Lower lobe of right lung (tissue), 2 donors: ENCODE data around the gene ENTR1. TPM values are rescaled to one million over a fixed set of nuclear protein-coding genes. Genes with fewer than 3 reads are reported as not detected.
A peak's percentile ranks its signal among the peaks of the same experiment; 100 is the strongest.

Source experiments
- ATAC-seq, 2 donors: fragments of 200-7000 bp; cut with Tn5 transposase; one replicate each; pipeline ENCODE4 v1.9.1; 2020 to 2022; ENCODE audit warnings: mild to moderate bottlenecking in 2 of 2, moderate library complexity in 2 of 2
- DNase-seq: peaks from one replicate; pipeline ENCODE4 v3.0.0-alpha.2; 2020
- H3K27ac ChIP-seq: fragments of 200-600 bp; one replicate; pipeline ENCODE4 v1.8.0; 2022
- H3K27me3 ChIP-seq: fragments of 200-600 bp; one replicate; pipeline ENCODE4 v1.8.0; 2022; ENCODE audit warnings: low read depth
- H3K36me3 ChIP-seq: fragments of 200-600 bp; one replicate; pipeline ENCODE4 v1.8.0; 2022; ENCODE audit warnings: mild to moderate bottlenecking
- H3K4me1 ChIP-seq: fragments of 200-600 bp; one replicate; pipeline ENCODE4 v1.8.0; 2022
- H3K4me3 ChIP-seq: fragments of 200-600 bp; one replicate; pipeline ENCODE4 v1.8.0; 2022; ENCODE audit warnings: mild to moderate bottlenecking
- H3K9me3 ChIP-seq: fragments of 200-600 bp; one replicate; pipeline ENCODE4 v1.8.0; 2022
- intact Hi-C: fragments of 100-400 bp; cut with DNase I; formaldehyde crosslinking; loops from one replicate; pipeline ENCODE4 v1.11.0; 2022
- total RNA-seq: library from RNA; stranded (reverse); fragmentation: NEBNext Ultra II Directional; extraction: Animal tissue kit (Norgen Biotek cat#: 25700); gene quantifications from one replicate; pipeline ENCODE4 v1.2.1, GENCODE V29; 2021
- TF ChIP-seq, protein P1 (sequence below): fragments of 200-600 bp; IDR thresholded peaks from one replicate; pipeline ENCODE4 v1.8.0; 2022; ENCODE audit warnings: antibody characterized with exemption, mild to moderate bottlenecking
- donor health status: DM: no; HTN: yes; CAD: no; lungs with severe emphysema.

ENTR1 gene
- total RNA-seq, 1 donor from 2014 or later = 34.3 TPM

DNA sequence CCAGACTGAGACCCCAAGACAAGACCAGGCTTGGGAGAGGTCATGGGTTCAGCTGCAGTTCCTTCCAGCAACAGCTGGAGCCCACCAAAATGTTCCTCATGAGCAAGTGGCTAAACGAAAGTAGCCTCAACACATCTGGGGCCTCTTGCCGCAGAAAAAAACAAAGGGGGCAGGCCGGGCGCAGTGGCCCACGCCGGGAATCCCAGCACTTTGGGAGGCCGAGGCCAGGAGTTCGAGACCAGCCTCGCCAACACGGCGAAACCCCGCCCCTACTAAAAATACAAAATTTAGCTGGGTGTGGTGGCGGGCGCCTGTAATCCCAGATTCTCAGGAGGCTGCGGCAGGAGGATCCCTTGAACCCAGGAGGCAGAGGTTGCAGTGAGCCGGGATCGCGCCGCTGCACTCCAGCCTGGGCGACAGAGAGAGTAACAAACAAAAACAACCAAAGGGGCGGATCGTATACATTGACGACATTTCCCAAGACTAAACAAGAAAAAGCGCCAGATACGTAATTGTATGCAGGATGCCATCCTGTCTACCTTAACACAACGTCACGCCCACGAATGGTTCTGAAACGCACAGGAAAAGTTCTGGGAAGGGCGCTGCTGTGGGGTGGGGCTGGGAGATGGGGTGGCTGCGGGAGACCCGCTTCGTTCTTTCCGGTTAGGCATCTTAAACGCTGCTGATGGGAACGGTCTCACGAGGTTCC is 27.6 kb upstream of the ENTR1 start:
- peaks cover 32% of the 10 kb centered on the region for H3K4me1 ChIP-seq
- ATAC-seq = no peak
- H3K27ac ChIP-seq = peak overlapping the region; percentile 78
- no peaks in the 10 kb centered on the region for H3K9me3 ChIP-seq
- intact Hi-C loops = no loop called here
- no peak for DNase-seq
- peaks cover 38% of the 10 kb centered on the region for H3K36me3 ChIP-seq
- peak overlapping the region; percentile 96 for H3K4me3 ChIP-seq
- no peaks in the 10 kb centered on the region for H3K27me3 ChIP-seq
- TF ChIP-seq, protein P1, sequence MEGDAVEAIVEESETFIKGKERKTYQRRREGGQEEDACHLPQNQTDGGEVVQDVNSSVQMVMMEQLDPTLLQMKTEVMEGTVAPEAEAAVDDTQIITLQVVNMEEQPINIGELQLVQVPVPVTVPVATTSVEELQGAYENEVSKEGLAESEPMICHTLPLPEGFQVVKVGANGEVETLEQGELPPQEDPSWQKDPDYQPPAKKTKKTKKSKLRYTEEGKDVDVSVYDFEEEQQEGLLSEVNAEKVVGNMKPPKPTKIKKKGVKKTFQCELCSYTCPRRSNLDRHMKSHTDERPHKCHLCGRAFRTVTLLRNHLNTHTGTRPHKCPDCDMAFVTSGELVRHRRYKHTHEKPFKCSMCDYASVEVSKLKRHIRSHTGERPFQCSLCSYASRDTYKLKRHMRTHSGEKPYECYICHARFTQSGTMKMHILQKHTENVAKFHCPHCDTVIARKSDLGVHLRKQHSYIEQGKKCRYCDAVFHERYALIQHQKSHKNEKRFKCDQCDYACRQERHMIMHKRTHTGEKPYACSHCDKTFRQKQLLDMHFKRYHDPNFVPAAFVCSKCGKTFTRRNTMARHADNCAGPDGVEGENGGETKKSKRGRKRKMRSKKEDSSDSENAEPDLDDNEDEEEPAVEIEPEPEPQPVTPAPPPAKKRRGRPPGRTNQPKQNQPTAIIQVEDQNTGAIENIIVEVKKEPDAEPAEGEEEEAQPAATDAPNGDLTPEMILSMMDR = no peak

DNA sequence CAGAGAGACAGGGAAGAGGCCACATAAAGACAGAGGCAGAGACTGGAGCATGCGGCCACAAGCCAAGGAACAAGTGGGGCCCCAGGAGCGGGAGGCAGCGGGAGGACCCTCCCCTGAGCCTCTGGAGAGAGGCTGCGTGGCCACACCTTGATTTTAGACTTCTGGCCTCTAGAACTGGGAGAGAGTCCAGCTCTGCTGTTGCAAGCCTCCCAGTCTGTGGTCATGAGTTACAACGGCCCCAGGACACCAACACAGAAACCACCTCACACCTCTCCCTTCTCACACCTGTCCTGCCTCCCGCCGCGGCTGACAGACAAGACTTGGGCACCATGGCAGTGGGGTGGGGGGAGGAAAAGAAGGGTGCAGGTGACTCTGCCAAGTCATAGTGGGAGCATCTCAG is 27.0 kb upstream of the ENTR1 start:
- Histone ChIP-seq H3K9me3 (no peaks in the 10 kb centered on the region), H3K4me3 (peak overlapping the region; percentile 96), H3K36me3 (peaks cover 37% of the 10 kb centered on the region), H3K27me3 (no peaks in the 10 kb centered on the region), H3K4me1 (peaks cover 32% of the 10 kb centered on the region), H3K27ac (no peak overlapping the region)
- DNase-seq = no peak
- TF ChIP-seq, protein P1 = no peak
- no peak for ATAC-seq
- intact Hi-C loops = no loop called here

DNA sequence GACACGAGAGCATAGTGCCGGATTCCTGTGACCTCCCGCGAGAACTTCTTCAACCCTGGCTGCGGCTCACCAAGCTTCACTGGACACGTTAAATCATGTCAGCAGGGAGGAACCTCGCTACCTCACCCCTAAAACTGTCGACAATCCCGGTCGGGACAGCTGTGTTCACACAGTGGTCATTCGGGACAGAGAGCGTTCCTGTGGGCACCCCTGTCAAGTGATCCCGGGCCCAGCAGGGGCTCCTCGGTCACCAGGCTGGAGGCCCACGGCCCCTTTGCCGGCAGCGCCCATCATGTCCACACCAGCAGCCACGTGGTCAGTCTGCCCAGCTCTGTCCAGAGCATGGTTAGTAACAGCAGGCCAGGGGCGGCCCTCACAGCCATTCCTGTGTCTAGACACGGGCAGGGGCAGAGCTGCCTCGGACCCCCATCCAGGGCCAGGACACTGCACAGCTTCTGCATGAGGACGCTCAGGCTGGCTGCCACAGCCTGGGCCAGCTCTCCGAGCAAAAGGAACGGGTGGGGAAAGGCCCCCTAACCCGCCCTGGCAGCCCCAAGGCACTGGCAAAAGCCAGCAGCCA is 25.7 kb upstream of the ENTR1 start:
- no peaks in the 10 kb centered on the region for H3K9me3 ChIP-seq
- TF ChIP-seq, protein P1 = no peak
- H3K27me3 ChIP-seq = no peaks in the 10 kb centered on the region
- DNase-seq (no peak), ATAC-seq (no peak)
- H3K4me3 ChIP-seq = no peak overlapping the region
- H3K36me3 ChIP-seq = peaks cover 31% of the 10 kb centered on the region
- intact Hi-C loops = no loop called here
- no peak overlapping the region for H3K27ac ChIP-seq
- H3K4me1 ChIP-seq = peaks cover 32% of the 10 kb centered on the region

DNA sequence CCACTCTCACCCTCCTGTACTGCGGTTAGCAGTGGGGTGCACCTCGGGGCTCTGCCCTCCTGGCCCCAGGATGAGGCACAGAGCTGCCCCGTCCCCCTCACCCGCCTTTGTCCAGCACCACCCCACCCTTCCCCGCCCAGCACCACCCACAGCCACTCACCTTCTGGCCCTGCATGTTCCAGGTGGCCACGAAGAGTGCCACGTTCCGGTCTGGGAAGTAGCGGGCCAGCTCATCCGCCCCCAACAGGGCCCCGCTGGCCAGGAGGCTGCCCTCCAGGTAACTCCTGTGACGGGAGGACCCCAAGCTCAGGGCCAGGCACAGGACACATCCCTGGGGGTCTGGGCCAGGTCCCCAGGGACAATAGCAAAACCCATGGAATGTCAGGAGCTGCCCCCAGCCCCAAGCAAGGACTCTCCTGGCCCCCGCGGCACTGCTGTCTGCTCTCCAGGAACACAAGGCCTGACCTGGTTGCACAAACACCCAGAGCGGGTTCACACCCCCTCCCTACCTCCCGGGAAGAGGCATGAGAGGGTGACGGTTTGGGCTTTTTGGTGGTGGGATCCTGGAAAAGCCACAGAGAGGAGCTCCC is 24.3 kb upstream of the ENTR1 start:
- Histone ChIP-seq H3K27ac (no peak overlapping the region), H3K4me3 (no peak overlapping the region), H3K9me3 (no peaks in the 10 kb centered on the region), H3K36me3 (peaks cover 36% of the 10 kb centered on the region), H3K27me3 (no peaks in the 10 kb centered on the region), H3K4me1 (peaks cover 26% of the 10 kb centered on the region)
- intact Hi-C loops = no loop called here
- ATAC-seq = no peak
- no peak for DNase-seq
- TF ChIP-seq, protein P1 = no peak

DNA sequence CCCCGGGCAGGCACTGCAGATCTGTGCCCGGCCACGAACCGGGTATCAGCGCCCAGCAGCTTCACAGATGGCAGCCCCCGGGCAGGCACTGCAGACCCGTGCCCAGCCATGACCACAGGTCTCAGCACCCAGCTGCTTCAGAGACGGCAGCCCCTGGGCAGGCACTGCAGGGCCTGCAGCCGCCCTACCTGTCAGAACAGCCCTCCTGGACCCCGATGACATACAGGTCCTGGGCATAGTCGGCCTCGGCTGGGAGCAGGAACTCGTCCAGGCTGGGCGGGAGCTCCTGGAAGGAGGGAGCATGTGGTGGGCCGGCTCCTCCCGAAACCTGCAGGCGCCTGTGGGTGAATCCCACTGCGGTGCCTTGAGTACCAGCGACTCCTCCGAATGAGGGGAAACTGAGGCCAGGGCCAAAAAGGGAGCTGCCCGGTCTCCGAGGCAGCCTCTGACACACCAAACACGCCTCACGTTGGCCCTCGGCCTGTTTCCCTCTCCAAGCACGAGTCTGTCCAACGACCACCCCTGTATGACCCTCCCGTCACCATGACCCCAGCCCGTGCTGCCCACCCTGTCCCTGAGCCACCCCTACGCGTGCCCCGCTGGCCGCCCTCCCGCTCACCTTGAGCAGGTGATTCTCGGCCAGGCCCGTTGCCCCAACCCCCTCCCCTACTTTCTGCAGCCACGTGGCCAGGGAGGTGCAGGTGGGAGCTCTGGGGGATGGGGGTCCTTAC is 23.6 kb upstream of the ENTR1 start:
- TF ChIP-seq, protein P1 = no peak
- intact Hi-C loops = no loop called here
- Histone ChIP-seq H3K9me3 (no peaks in the 10 kb centered on the region), H3K27ac (no peak overlapping the region), H3K27me3 (no peaks in the 10 kb centered on the region), H3K4me1 (peaks cover 26% of the 10 kb centered on the region), H3K4me3 (no peak overlapping the region), H3K36me3 (peaks cover 42% of the 10 kb centered on the region)
- ATAC-seq (no peak), DNase-seq (no peak)
